ENCODE results near the gene ADAT3. TPM values are rescaled to one million over a fixed set of nuclear protein-coding genes. Genes with fewer than 3 reads are reported as not detected.
A peak's percentile ranks its signal among the peaks of the same experiment; 100 is the strongest.

ADAT3 gene
- total RNA-seq, 2 donors from 2014 or later = 10.5 to 13.7 TPM

- TF ChIP-seq CTCF (IDR thresholded peaks at IDR 0.05) (no peak), POLR2A (IDR thresholded peaks at IDR 0.05) (no peak)
- no peak overlapping the region for H3K4me3 ChIP-seq
- WGBS, 2 donors = 29 to 73% methylated on average over 10 to 15 of the region's 16 CpGs
- DNase-seq (peak in 2 of 4 donors; percentile 12 to 37), ATAC-seq (no peak)
- no peaks in the 10 kb centered on the region for H3K27me3 ChIP-seq
- no peaks in the 10 kb centered on the region for H3K36me3 ChIP-seq (replicated peaks in 1 of 2; ENCODE audit: insufficient read depth in 1 of 2, low read depth in 2 of 2)
- no peaks in the 10 kb centered on the region for H3K9me3 ChIP-seq
- peaks cover 85% of the 10 kb centered on the region for H3K4me1 ChIP-seq
- intact Hi-C loops (cut with DNase I) = no loop called here
- peak overlapping the region; percentile 42 to 88 (median 82) for H3K27ac ChIP-seq
Observed at GRCh38 chr19:1857648-1858326, 47.4 kb upstream of the ADAT3 start.

GRCh38 chr19:1858412-1859081, 46.7 kb upstream of the ADAT3 start:
- H3K4me3 ChIP-seq = no peak overlapping the region
- WGBS, 2 donors = 71 to 90% methylated on average over 6 to 10 of the region's 10 CpGs
- intact Hi-C loops (cut with DNase I) = no loop called here
- H3K4me1 ChIP-seq = peaks cover 78% of the 10 kb centered on the region
- H3K27me3 ChIP-seq = no peaks in the 10 kb centered on the region
- H3K9me3 ChIP-seq = no peaks in the 10 kb centered on the region
- ATAC-seq = no peak
- TF ChIP-seq POLR2A (IDR thresholded peaks at IDR 0.05) (no peak), CTCF (IDR thresholded peaks at IDR 0.05) (no peak)
- DNase-seq = peak in 1 of 4 donors; percentile 11
- peak overlapping the region in 3 of 4 donors; percentile 78 to 88 (median 86) for H3K27ac ChIP-seq
- H3K36me3 ChIP-seq (replicated peaks in 1 of 2; ENCODE audit: insufficient read depth in 1 of 2, low read depth in 2 of 2) = no peaks in the 10 kb centered on the region

- Histone ChIP-seq H3K36me3 (replicated peaks in 1 of 2; ENCODE audit: insufficient read depth in 1 of 2, low read depth in 2 of 2) (no peaks in the 10 kb centered on the region), H3K27me3 (no peaks in the 10 kb centered on the region), H3K4me1 (peaks cover 73% of the 10 kb centered on the region), H3K27ac (peak overlapping the region in 1 of 4 donors; percentile 30), H3K4me3 (no peak overlapping the region), H3K9me3 (no peaks in the 10 kb centered on the region)
- TF ChIP-seq POLR2A (IDR thresholded peaks at IDR 0.05) (no peak), CTCF (IDR thresholded peaks at IDR 0.05) (no peak)
- DNase-seq (peak in 1 of 4 donors; percentile 13), ATAC-seq (no peak)
- WGBS, 2 donors = 66 to 70% methylated on average over 14 to 18 of the region's 18 CpGs
- intact Hi-C loops (cut with DNase I) = no loop called here
Observed at GRCh38 chr19:1859331-1859781, 45.8 kb upstream of the ADAT3 start.

DNA sequence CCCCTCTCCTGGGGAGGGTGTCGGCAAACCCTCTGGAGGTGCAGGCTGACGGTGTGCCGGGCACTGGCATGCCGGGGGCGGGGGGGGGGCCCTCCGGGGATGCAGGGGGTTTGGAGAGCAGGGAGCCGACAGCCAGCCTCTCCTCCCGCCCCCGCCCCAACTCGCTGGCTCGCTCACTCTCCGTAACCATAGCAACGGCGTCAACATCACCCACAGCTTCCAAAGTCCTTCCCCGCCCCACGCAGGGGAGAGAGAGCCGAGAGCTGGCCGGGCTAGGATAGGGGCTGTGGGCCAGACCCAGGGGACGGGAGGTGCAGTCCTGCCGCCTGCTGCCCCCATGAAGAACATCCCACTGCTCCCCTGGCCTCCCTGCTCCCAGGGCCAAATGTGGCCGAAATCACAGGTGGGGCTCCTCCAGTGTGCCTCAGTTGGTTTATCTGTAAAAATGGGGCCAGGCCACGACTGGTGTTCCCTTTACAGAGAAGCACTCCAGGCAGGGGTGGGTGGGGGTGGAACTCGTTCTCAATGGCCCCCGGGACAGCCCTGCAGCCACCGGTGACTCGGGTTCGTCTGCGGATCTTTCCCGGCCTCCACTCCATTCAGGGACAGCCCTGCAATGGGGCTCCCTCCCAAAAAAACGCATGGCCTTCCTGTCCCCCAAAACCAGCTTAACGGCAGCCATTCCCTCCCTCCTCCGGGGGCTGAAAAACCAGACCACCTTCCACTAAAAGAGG, 45.0 kb upstream of the ADAT3 start:
- TF ChIP-seq POLR2A (IDR thresholded peaks at IDR 0.05) = no peak
- TF ChIP-seq CTCF (IDR thresholded peaks at IDR 0.05) = no peak
- intact Hi-C loops (cut with DNase I) = no loop called here

More for the DNA sequence above, 45.0 kb upstream of the ADAT3 start:
- DNase-seq (peak; percentile 51 to 78 (median 67)), ATAC-seq (no peak)
- no peaks in the 10 kb centered on the region for H3K36me3 ChIP-seq (replicated peaks in 1 of 2; ENCODE audit: insufficient read depth in 1 of 2, low read depth in 2 of 2)
- no peaks in the 10 kb centered on the region for H3K27me3 ChIP-seq
- H3K4me1 ChIP-seq = peaks cover 77% of the 10 kb centered on the region
- no peak overlapping the region for H3K4me3 ChIP-seq
- no peaks in the 10 kb centered on the region for H3K9me3 ChIP-seq
- WGBS, 2 donors = 38 to 73% methylated on average over 5 to 27 of the region's 32 CpGs
- H3K27ac ChIP-seq = no peak overlapping the region
